BE2C (cell line): Measurements from ENCODE around the gene EIF4G3.

Experiments
- DNase-seq: peaks from one replicate; pipeline ENCODE4 v3.0.0-alpha.2; 2020
- H3K27me3 ChIP-seq: fragments of 250-450 bp; sonication (Bioruptor Pico); 2 replicates; pipeline ENCODE4 v1.5.1; 2020; ENCODE audit warnings: mild to moderate bottlenecking
- H3K36me3 ChIP-seq: fragments of 250-450 bp; sonication (Bioruptor Pico); 2 replicates; pipeline ENCODE4 v1.5.1; 2020; ENCODE audit warnings: mild to moderate bottlenecking
- H3K4me1 ChIP-seq: fragments of 250-450 bp; sonication (Bioruptor Pico); 2 replicates; pipeline ENCODE4 v1.5.1; 2020
- H3K4me3 ChIP-seq: 2 replicates; pipeline ENCODE4 v1.5.1; 2011; ENCODE audit warnings: low read depth, low read length
- H3K9me3 ChIP-seq: fragments of 250-450 bp; sonication (Bioruptor Pico); 2 replicates; pipeline ENCODE4 v1.5.1; 2020
- CTCF ChIP-seq: IDR thresholded peaks from 2 replicates; pipeline ENCODE4 v1.5.1; 2012; ENCODE audit warnings: mild to moderate bottlenecking, low read depth, low read length

Gene EIF4G3

GRCh38 chr1:21165076-21165475, 11.6 kb downstream of the EIF4G3 start:
- H3K4me3 ChIP-seq: no peak overlapping the region
- H3K4me1 ChIP-seq: no peaks in the 10 kb centered on the region
- no peaks in the 10 kb centered on the region; the same call in 1 of the 2 replicates for H3K36me3 ChIP-seq
- H3K9me3 ChIP-seq: no peaks in the 10 kb centered on the region
- H3K27me3 ChIP-seq: no peaks in the 10 kb centered on the region
- no peak for TF ChIP-seq CTCF
- no peak for DNase-seq

GRCh38 chr1:21164266-21164665, 12.4 kb downstream of the EIF4G3 start:
- H3K4me3 ChIP-seq: no peak overlapping the region
- DNase-seq: no peak
- H3K36me3 ChIP-seq: no peaks in the 10 kb centered on the region
- no peak for TF ChIP-seq CTCF
- H3K9me3 ChIP-seq: no peaks in the 10 kb centered on the region
- H3K27me3 ChIP-seq: no peaks in the 10 kb centered on the region
- H3K4me1 ChIP-seq: no peaks in the 10 kb centered on the region

- no peaks in the 10 kb centered on the region for H3K36me3 ChIP-seq
- no peaks in the 10 kb centered on the region for H3K9me3 ChIP-seq
- no peaks in the 10 kb centered on the region for H3K27me3 ChIP-seq
- no peak overlapping the region for H3K4me3 ChIP-seq
- H3K4me1 ChIP-seq: no peaks in the 10 kb centered on the region
- no peak for DNase-seq
- no peak for TF ChIP-seq CTCF
These were observed 13.8 kb downstream of the EIF4G3 start for GRCh38 chr1:21162740-21163464.

- no peak for TF ChIP-seq CTCF
- DNase-seq: no peak
- Histone ChIP-seq H3K36me3 (no peaks in the 10 kb centered on the region), H3K4me1 (no peaks in the 10 kb centered on the region), H3K4me3 (no peak overlapping the region), H3K27me3 (no peaks in the 10 kb centered on the region), H3K9me3 (no peaks in the 10 kb centered on the region)
These were observed 14.9 kb downstream of the EIF4G3 start for GRCh38 chr1:21161842-21162241.

GRCh38 chr1:21160263-21160796, 16.4 kb downstream of the EIF4G3 start:
- no peak for TF ChIP-seq CTCF
- H3K36me3 ChIP-seq: no peaks in the 10 kb centered on the region
- no peak overlapping the region for H3K4me3 ChIP-seq
- H3K9me3 ChIP-seq: no peaks in the 10 kb centered on the region
- DNase-seq: no peak
- no peaks in the 10 kb centered on the region for H3K4me1 ChIP-seq
- H3K27me3 ChIP-seq: no peaks in the 10 kb centered on the region

GRCh38 chr1:21157868-21158267, 18.8 kb downstream of the EIF4G3 start:
- H3K36me3 ChIP-seq: no peaks in the 10 kb centered on the region
- no peak for DNase-seq
- no peaks in the 10 kb centered on the region for H3K27me3 ChIP-seq
- H3K4me1 ChIP-seq: no peaks in the 10 kb centered on the region
- no peak overlapping the region for H3K4me3 ChIP-seq
- no peaks in the 10 kb centered on the region for H3K9me3 ChIP-seq
- no peak for TF ChIP-seq CTCF
